Fibroblast of lung (primary cell): Measurements from ENCODE around the gene PALLD.

ENCODE experiments used
- CTCF ChIP-seq, 2 donors: IDR thresholded peaks in 1 of 2; conservative IDR thresholded peaks in 1 of 2; 1 replicate in 1 of 2; 2 replicates in 1 of 2; pipeline ENCODE4 v1.5.1; 2011 to 2012; ENCODE audit warnings: low read length in 2 of 2, control low read depth in 1 of 2, inconsistent platforms in 1 of 2, low read depth in 1 of 2, mild to moderate bottlenecking in 1 of 2
- EZH2 ChIP-seq: IDR thresholded peaks from 2 replicates; pipeline ENCODE4 v1.5.1; 2012; ENCODE audit warnings: low read length, control low read depth, mild to moderate bottlenecking; ENCODE audit errors: missing control alignments

- TF ChIP-seq CTCF (conservative IDR thresholded peaks at IDR 0.05 in 1 of 2, IDR thresholded peaks at IDR 0.05 in 1 of 2; ENCODE audit: low read depth in 1 of 2, low read length in 2 of 2) (no peak), EZH2 (no peak)
Measured at GRCh38 chr4:168528131-168528949, 31.5 kb downstream of the PALLD start.
